DLD1 (cell line): Measurements from ENCODE around the gene ALX3.

Source experiments
- in situ Hi-C: cut with HindIII; loops from 2 replicates; pipeline ENCODE4 v1.10.0; 2017; ENCODE audit warnings: low sequenced_read_pairs

ALX3 gene

DNA sequence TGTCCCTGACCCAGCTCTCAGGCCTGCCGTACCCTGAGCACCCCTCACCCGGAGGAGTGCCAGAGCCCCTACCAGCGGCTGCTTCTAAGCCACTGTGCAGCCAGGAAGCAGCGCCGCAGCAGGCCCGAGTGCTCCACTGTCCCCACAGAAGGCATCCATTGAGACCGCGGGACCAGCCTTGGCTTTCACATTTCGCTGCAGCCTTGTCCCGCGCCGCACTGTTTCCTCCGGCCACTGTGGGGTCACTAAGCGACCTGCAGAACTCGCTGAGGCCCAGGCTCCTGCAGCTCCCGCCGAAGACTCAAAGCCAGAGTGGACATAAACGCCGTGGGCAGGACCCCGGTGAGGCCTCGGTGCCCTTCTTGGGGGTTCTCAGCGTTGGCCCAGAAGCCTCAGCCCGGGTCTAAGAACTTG lies 3.0 kb downstream of the ALX3 start:
- in situ Hi-C loops: no loop called here

DNA sequence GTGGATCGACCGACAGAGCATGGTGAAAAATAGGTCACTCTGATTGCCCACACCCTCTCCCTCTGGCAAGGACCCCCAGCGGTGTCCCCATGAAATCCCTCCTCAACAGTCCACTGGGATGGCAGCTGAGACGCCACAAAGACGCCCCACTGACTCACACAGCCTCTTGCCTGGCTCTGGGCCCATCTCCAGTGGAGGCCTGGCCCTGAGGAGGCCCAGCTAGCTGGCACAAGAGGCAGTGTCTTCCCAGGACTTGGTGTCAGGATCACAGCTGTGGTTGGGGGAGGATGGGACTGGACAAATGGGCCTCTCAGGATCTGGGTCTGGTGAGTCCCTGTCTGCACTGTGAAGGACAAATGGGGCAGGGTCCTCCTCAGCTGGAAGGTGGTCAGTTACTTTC lies 4.6 kb downstream of the ALX3 start:
- in situ Hi-C loops: no loop called here

DNA sequence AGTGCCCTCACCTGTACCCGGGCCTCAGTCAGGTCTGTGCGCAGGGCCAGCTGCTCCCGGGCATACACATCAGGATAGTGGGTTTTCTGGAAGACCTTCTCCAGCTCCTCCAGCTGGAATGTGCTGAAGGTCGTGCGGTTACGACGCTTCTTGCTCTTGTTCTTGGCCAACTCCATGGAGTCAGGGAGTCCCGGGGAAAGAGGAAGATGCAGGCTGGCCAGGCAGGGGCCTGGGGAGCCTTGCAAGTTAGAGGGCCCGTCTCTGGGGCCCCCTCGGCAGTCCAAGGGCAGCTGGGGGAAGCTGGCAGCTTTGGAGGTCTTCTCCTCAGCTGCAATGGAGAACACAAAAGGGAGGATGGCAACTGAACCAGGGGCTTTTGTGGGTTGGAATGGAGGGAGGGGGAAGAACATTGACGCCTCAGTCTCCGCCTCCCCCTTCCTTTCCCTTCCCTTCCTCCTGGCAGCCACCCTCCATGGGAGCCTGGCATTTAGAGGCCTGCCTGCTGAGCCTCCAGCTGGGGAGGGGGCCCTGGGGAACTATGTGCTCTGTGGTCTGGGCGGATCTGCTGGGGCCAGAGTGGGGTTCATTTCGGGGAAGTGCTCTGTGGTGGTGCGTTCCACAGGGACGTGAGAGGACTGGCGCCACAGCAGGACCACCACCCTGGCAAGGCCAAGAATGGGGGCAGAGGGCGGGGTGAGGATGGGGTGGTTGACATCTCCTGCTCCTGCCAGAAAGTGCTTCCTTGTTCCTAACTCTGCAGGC lies 5.7 kb downstream of the ALX3 start:
- in situ Hi-C loops: no loop called here

DNA sequence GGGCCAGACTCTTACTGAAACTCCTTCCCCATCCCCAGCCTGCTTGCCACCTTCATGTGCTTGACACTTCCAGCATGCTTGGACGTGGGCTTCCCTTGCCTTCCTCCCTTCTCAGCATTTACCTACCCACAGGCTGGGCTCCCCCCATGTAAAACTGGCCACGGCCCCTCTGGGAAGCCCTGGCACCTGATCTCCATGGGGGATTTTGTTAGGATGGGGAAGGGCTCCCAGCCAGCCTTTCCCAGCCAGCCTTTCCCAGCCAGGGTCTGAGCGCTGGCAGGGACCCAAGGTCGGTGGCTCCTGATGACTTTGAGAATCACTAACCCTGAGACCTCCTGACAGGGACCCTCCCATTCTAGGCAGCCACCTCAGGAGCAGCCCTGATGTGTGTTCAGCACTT lies 6.7 kb downstream of the ALX3 start:
- in situ Hi-C loops: no loop called here

GRCh38 chr1:110062612-110063011 lies 7.9 kb downstream of the ALX3 start:
- in situ Hi-C loops: no loop called here

GRCh38 chr1:110061341-110061740 lies 9.1 kb downstream of the ALX3 start:
- in situ Hi-C loops: no loop called here

DNA sequence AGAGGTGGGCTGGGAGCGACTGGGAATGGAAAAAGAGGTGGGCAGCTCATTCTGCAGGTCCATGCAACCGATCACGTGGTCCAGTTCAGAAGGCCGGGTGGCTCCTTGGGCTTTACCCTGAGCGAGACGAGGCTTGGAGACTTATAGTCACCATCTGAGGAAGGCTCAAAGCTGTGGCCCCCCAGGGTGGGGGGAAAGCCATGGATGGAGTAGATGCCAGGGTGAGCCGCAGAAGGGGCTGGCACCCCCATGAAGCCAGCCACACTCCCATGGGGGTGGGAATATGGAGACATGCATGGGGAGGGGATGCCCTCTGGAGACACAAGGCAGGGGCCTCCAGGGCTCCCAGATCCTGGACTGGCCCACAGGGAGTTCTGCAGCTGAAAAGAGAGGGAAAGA lies 9.8 kb downstream of the ALX3 start:
- in situ Hi-C loops: no loop called here

- in situ Hi-C loops: no loop called here
These were observed 10.3 kb downstream of the ALX3 start for GRCh38 chr1:110060034-110060661.

DNA sequence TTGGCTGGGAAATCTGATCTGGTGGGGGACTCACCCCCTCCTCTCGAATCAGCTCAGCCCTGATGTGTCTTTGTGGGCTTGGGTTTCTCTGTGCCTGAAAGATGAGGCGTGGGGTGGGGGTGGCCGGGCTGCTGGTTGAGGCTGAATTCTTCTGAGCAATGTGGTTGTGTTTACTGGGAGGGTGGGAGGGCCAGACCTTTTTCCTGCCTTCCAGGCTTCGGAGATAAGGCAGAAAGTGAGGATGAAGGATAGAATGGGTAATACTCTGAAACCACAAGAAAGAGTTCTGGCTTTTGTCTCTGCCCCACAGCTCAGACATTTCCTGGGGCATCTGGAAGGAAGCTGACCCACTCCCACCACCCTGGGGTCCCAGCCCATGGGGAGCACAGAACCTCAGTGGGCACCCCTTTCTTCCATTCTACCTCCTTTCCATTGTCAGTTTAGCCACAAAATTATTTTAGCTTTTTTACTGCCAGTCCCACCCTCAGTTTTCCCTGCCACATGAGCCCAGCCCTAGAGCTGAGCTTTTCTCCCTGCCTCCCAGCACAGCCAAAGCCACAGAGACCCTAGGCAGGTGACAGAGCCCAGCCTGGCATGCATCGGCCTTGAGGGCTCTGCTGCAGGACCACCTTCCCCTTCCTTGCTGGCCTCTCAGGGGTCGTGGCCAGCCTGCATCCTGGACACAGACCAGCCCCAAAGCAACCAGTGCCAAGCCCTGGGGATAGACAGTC lies 11.2 kb downstream of the ALX3 start:
- in situ Hi-C loops: no loop called here

DNA sequence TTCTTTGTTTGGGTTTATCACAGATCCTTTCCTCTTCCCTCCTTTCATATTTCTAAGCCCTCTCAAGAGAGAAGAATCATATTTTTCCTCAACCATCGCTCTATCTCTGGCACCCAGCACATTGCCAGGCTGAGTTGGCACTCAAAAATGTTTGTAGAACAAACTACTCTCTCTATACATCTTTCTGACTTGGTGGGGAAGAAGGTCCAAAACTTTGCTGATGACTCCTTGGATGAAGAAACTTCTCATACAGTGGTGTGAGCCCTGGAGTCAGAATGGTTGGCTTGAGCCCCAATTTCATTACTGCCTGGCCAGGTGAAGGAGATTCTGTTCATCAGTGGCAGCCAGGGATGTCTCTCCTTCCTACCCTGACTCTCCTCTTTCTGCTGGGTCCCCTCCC lies 11.9 kb downstream of the ALX3 start:
- in situ Hi-C loops: no loop called here

GRCh38 chr1:110057963-110058518 lies 12.4 kb downstream of the ALX3 start:
- in situ Hi-C loops: no loop called here

DNA sequence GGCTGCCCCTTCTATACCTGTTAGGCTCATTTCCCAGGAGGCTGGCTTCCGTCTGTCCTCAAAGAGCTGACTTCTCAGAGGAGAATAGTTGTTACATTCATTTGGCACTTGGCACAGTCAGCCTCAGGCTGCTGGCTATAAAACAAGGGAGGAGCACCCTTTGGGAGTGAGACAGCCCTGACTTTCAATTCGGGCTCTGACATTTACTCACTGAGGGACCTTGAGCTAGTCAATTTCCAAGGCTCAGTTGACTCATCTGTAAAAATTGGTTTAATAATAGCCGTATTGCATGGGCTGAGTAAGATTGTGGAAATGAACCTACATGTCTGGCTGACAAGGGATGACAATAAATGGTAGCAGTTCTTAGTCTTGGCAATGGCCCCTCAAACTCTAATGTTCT lies 13.7 kb downstream of the ALX3 start:
- in situ Hi-C loops: no loop called here

DNA sequence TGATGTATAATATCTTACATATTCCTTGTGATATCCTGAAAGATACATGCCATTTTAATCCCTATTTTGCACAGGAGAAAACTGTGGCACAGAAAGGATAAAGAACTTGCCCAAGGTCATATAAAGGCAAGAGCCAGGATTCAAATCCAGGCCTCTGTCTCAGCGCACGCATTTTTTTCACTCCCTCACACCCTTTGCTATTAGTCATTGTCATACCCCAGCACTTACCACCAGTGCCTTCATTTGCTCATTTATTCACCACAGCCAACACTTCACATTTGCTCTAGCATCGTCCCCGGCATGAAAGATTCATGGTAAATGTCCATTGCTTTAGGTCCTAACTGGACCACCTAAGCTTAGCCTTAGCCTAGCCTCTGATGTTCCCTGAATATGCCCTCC lies 14.2 kb downstream of the ALX3 start:
- in situ Hi-C loops: no loop called here

DNA sequence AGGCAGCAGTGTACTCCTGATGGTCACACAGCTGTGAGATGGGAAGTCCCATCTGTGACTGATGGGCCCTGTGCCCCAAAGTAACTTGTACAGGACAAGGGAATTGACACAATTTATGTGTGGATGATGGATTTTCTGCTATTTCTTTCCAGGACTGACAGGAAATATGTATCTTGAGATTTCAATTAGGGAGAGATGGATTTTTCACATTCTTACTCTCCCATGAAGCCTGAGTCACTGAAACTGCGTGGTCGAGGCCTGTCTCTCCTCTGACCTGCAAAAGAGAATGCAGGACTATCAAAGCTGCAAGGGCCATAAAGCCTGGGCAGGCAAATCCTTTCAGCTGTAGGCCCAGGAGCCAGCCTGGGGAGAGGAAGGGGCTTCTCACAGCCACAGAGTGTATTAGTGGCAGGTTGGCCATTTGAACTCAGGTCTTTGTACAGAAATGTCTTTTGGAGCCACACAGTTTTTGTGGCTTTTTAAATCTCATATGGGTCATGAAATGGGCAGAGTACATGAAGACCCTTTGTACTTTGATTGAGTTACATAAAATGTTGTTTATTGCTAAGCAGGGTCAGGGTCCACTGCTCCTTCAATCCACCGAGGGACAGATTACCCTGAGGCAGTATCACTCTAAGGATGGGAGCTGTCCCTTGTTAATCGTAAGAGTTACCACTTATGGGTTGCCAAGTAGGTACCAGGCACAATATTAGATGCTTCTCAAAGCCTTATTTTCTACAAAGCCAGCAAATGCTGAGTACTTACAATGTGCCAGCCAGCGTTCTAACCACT lies 14.8 kb downstream of the ALX3 start:
- in situ Hi-C loops: no loop called here

GRCh38 chr1:110053552-110054428 lies 16.7 kb downstream of the ALX3 start:
- in situ Hi-C loops: no loop called here

- in situ Hi-C loops: no loop called here
These were observed 19.2 kb downstream of the ALX3 start for GRCh38 chr1:110051262-110051648.

DNA sequence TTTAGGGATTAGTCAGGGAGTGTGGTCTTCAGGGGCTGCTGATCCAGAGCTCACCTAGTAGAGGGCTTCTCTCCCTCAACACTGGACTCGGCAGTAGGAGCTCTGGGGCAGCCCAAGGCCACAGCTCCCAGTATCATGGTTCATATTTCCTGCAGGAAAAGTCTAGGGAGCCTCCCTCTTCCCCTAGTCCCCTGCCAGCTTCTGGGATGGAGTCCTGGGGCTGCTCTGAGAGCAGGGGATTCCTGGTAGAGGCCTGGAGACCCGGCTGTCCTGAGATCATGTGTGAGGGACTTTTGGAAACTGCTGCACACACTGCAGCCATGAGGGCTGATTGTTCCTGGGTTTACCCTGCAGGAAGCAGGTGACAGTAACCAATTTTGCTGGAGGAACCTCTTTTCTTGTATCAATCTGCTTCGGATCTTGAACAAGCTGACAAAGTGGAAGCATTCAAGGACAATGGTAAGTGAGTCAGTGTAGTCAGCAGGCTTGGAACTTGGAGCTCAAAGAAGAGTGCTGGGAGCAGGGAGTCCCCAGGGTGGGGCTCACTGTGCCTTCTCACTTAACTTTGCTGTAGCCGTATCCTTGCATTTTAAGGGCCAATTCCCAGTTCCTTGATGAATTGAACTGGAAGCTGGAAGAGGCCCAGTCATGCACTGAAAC lies 19.7 kb downstream of the ALX3 start:
- in situ Hi-C loops: no loop called here

- in situ Hi-C loops: no loop called here
These were observed 20.5 kb downstream of the ALX3 start for GRCh38 chr1:110049801-110050601.
